HEK293 (cell line): ENCODE results near the gene PTPRN2.
A peak's percentile ranks its signal among the peaks of the same experiment; 100 is the strongest.

Experiments
- CTCF ChIA-PET: fragments of 350-600 bp; formaldehyde crosslinking; extraction: SDS; loops from one replicate; lab custom pipeline; 2021; ENCODE audit warnings: antibody characterized with exemption; lab: Yijun Ruan, JAX
- POLR2A ChIA-PET: fragments of 300-600 bp; formaldehyde crosslinking; extraction: SDS; loops from one replicate; lab custom pipeline; 2020; ENCODE audit warnings: antibody characterized with exemption, inconsistent platforms; lab: Yijun Ruan, JAX
- H3K27ac ChIP-seq: fragments of 200-500 bp; sonication (Bioruptor generic); 2 replicates; pipeline ENCODE4 v1.5.1; 2014; ENCODE audit warnings: low read depth, low read length, control low read depth, inconsistent platforms; ENCODE audit errors: extremely low read depth
- H3K36me3 ChIP-seq, 2 experiments: fragments of 200-500 bp in 1 of 2; sonication (Bioruptor generic) in 1 of 2; 1 replicate in 1 of 2; 2 replicates in 1 of 2; pipeline ENCODE4 v1.5.1; 2014 to 2017; ENCODE audit warnings: inconsistent platforms in 2 of 2, low read length in 2 of 2; ENCODE audit not compliant: control insufficient read depth in 2 of 2, insufficient read depth in 1 of 2
- H3K4me1 ChIP-seq: fragments of 200-500 bp; sonication (Bioruptor generic); 2 replicates; pipeline ENCODE4 v1.5.1; 2014; ENCODE audit warnings: mild to moderate bottlenecking, low read length, inconsistent platforms; ENCODE audit not compliant: control insufficient read depth, insufficient read depth
- H3K4me3 ChIP-seq: 2 replicates; pipeline ENCODE4 v1.5.1; 2011; ENCODE audit warnings: low read depth, mild to moderate bottlenecking, control low read depth, low read length, moderate library complexity
- H3K9me3 ChIP-seq: fragments of 200-500 bp; sonication (Bioruptor generic); 2 replicates; pipeline ENCODE4 v1.5.1; 2014; ENCODE audit warnings: low read depth, low read length, inconsistent platforms; ENCODE audit not compliant: control insufficient read depth, insufficient read depth
- HOXD13 ChIP-seq: sonication (generic); formaldehyde crosslinking; IDR thresholded peaks from 2 replicates; pipeline ENCODE4 v1.8.0; 2022; ENCODE audit warnings: missing genetic modification reagents, borderline replicate concordance
- PRDM2 ChIP-seq: fragments of 450-650 bp; formaldehyde crosslinking; IDR thresholded peaks from 2 replicates; pipeline ENCODE4 v1.5.1; 2016; ENCODE audit warnings: missing biosample characterization, missing genetic modification characterization, borderline replicate concordance
- WT1 ChIP-seq: fragments of 450-650 bp; formaldehyde crosslinking; IDR thresholded peaks from 2 replicates; pipeline ENCODE4 v1.5.1; 2016; ENCODE audit warnings: missing biosample characterization, missing genetic modification characterization
- ZFHX2 ChIP-seq: fragments of 450-650 bp; formaldehyde crosslinking; conservative IDR thresholded peaks from 2 replicates; pipeline ENCODE4 v1.5.1; 2016; ENCODE audit warnings: missing biosample characterization, missing genetic modification characterization
- ZIC2 ChIP-seq: fragments of 450-650 bp; formaldehyde crosslinking; IDR thresholded peaks from 2 replicates; pipeline ENCODE4 v1.5.1; 2016; ENCODE audit warnings: missing biosample characterization, missing genetic modification characterization
- ZNF10 ChIP-seq: fragments of 450-650 bp; formaldehyde crosslinking; IDR thresholded peaks from 2 replicates; pipeline ENCODE4 v1.5.1; 2017; ENCODE audit warnings: missing biosample characterization, missing genetic modification characterization
- ZNF121 ChIP-seq: fragments of 450-650 bp; formaldehyde crosslinking; IDR thresholded peaks from 2 replicates; pipeline ENCODE4 v1.5.1; 2016; ENCODE audit warnings: missing biosample characterization, missing genetic modification characterization
- ZNF138 ChIP-seq: fragments of 450-650 bp; formaldehyde crosslinking; IDR thresholded peaks from 2 replicates; pipeline ENCODE4 v1.5.1; 2016; ENCODE audit warnings: missing biosample characterization, missing genetic modification characterization, borderline replicate concordance
- ZNF16 ChIP-seq: fragments of 450-650 bp; formaldehyde crosslinking; IDR thresholded peaks from 2 replicates; pipeline ENCODE4 v1.5.1; 2016; ENCODE audit warnings: low read depth, missing biosample characterization, missing genetic modification characterization
- ZNF175 ChIP-seq: fragments of 450-650 bp; formaldehyde crosslinking; IDR thresholded peaks from 2 replicates; pipeline ENCODE4 v1.5.1; 2016; ENCODE audit warnings: missing biosample characterization, missing genetic modification characterization
- ZNF202 ChIP-seq: fragments of 450-650 bp; formaldehyde crosslinking; IDR thresholded peaks from 2 replicates; pipeline ENCODE4 v1.5.1; 2016; ENCODE audit warnings: missing biosample characterization, missing genetic modification characterization, borderline replicate concordance
- ZNF223 ChIP-seq: fragments of 450-650 bp; formaldehyde crosslinking; IDR thresholded peaks from 2 replicates; pipeline ENCODE4 v1.5.1; 2016; ENCODE audit warnings: missing biosample characterization, missing genetic modification characterization
- ZNF24 ChIP-seq: fragments of 450-650 bp; formaldehyde crosslinking; IDR thresholded peaks from 2 replicates; pipeline ENCODE4 v1.5.1; 2016; ENCODE audit warnings: missing biosample characterization, missing genetic modification characterization
- ZNF544 ChIP-seq: fragments of 450-650 bp; formaldehyde crosslinking; IDR thresholded peaks from 2 replicates; pipeline ENCODE4 v1.5.0; 2017; ENCODE audit warnings: missing biosample characterization, missing genetic modification characterization
- ZNF629 ChIP-seq: fragments of 450-650 bp; formaldehyde crosslinking; IDR thresholded peaks from 2 replicates; pipeline ENCODE4 v1.5.1; 2017; ENCODE audit warnings: missing biosample characterization, missing genetic modification characterization
- ZNF747 ChIP-seq: fragments of 450-650 bp; formaldehyde crosslinking; IDR thresholded peaks from 2 replicates; pipeline ENCODE4 v1.5.1; 2016; ENCODE audit warnings: missing biosample characterization, missing genetic modification characterization
- ZNF843 ChIP-seq: fragments of 450-650 bp; formaldehyde crosslinking; IDR thresholded peaks from 2 replicates; pipeline ENCODE4 v1.5.1; 2016; ENCODE audit warnings: missing biosample characterization, missing genetic modification characterization
- ZXDB ChIP-seq: fragments of 450-650 bp; formaldehyde crosslinking; IDR thresholded peaks from 2 replicates; pipeline ENCODE4 v1.5.1; 2016; ENCODE audit warnings: missing biosample characterization, missing genetic modification characterization

PTPRN2 gene

GRCh38 chr7:158403013-158403821, 184.4 kb downstream of the PTPRN2 start:
- H3K27ac ChIP-seq = no peak overlapping the region
- no peak overlapping the region for H3K4me3 ChIP-seq
- no peaks in the 10 kb centered on the region for H3K9me3 ChIP-seq
- CTCF ChIA-PET = interaction anchor here (0.6 kb wide), 1 partner anchor 10 kb away, joined by 3 read pairs; no protein-coding TSS in a partner anchor
- POLR2A ChIA-PET = no interaction called here
- H3K4me1 ChIP-seq = no peaks in the 10 kb centered on the region
- H3K36me3 ChIP-seq = no peaks in the 10 kb centered on the region
- TF ChIP-seq ZNF138 (tag by site-specific recombination) (no peak), ZIC2 (tag by site-specific recombination) (peak; percentile 44)

- TF ChIP-seq ZFHX2 (tag by site-specific recombination) = no peak
- no peak for TF ChIP-seq PRDM2 (tag by site-specific recombination)
- TF ChIP-seq ZNF16 (tag by site-specific recombination) = no peak
- TF ChIP-seq ZNF223 (tag by site-specific recombination) = no peak
- no peak for TF ChIP-seq ZNF843
- no peak for TF ChIP-seq ZNF747 (tag by site-specific recombination)
- TF ChIP-seq ZNF544 (tag by site-specific recombination) = no peak
- TF ChIP-seq ZNF121 (tag by site-specific recombination) = no peak
- no peak for TF ChIP-seq ZNF24 (tag by site-specific recombination)
- no peak for TF ChIP-seq WT1 (tag by site-specific recombination)
- TF ChIP-seq HOXD13 = no peak
- no peak for TF ChIP-seq ZNF10 (tag by site-specific recombination)
- TF ChIP-seq ZNF629 (tag by site-specific recombination) = no peak
- Histone ChIP-seq H3K36me3 (no peaks in the 10 kb centered on the region), H3K4me3 (no peak overlapping the region), H3K4me1 (no peaks in the 10 kb centered on the region), H3K27ac (no peak overlapping the region), H3K9me3 (no peaks in the 10 kb centered on the region)
- ChIA-PET CTCF (interaction anchor here (0.7 kb wide), 1 partner anchor 57 kb away, joined by 3 read pairs; no protein-coding TSS in a partner anchor), POLR2A (no interaction called here)
Measured at GRCh38 chr7:158402471-158402870, 185.2 kb downstream of the PTPRN2 start.

GRCh38 chr7:158401826-158402225, 185.8 kb downstream of the PTPRN2 start:
- Histone ChIP-seq H3K4me1 (no peaks in the 10 kb centered on the region), H3K27ac (no peak overlapping the region), H3K36me3 (no peaks in the 10 kb centered on the region), H3K9me3 (no peaks in the 10 kb centered on the region), H3K4me3 (no peak overlapping the region)
- TF ChIP-seq ZNF202 = no peak
- TF ChIP-seq ZNF175 (tag by site-specific recombination) = no peak
- no peak for TF ChIP-seq ZXDB
- TF ChIP-seq ZNF10 (tag by site-specific recombination) = no peak
- ChIA-PET POLR2A (no interaction called here), CTCF (interaction anchor here (0.6 to 0.7 kb wide), 2 partner anchors 47 to 56 kb away, joined by 3 read pairs; no protein-coding TSS in a partner anchor)
